ENCODE measurements around the gene MZT1. TPM values are rescaled to one million over a fixed set of nuclear protein-coding genes. Genes with fewer than 3 reads are reported as not detected.

MZT1 gene
- total RNA-seq, 1 donor, result 23.4 TPM

GRCh38 chr13:72716776-72717175 is 10.7 kb downstream of the MZT1 start:
- no peak for DNase-seq (ENCODE audit: low read depth)
- TF ChIP-seq CTCF (IDR thresholded peaks at IDR 0.05; ENCODE audit: insufficient read depth, low read length), result no peak
- H3K4me3 ChIP-seq (ENCODE audit: low read depth, low read length), result no peak overlapping the region

- no peak for DNase-seq (ENCODE audit: low read depth)
- no peak for TF ChIP-seq CTCF (IDR thresholded peaks at IDR 0.05; ENCODE audit: insufficient read depth, low read length)
- H3K4me3 ChIP-seq (ENCODE audit: low read depth, low read length), result no peak overlapping the region
Measured at GRCh38 chr13:72700509-72700908, 26.9 kb downstream of the MZT1 start.

- peak; percentile 6 for DNase-seq (ENCODE audit: low read depth)
- no peak for TF ChIP-seq CTCF (IDR thresholded peaks at IDR 0.05; ENCODE audit: insufficient read depth, low read length)
- H3K4me3 ChIP-seq (ENCODE audit: low read depth, low read length), result no peak overlapping the region
Measured at GRCh38 chr13:72698164-72698563, 29.3 kb downstream of the MZT1 start.

- peak; percentile 42 for TF ChIP-seq CTCF (IDR thresholded peaks at IDR 0.05; ENCODE audit: insufficient read depth, low read length)
Measured at GRCh38 chr13:72696579-72696978, 30.9 kb downstream of the MZT1 start.

GRCh38 chr13:72694314-72694713 is 33.1 kb downstream of the MZT1 start:
- no peak for DNase-seq (ENCODE audit: low read depth)
- no peak overlapping the region for H3K4me3 ChIP-seq (ENCODE audit: low read depth, low read length)
- no peak for TF ChIP-seq CTCF (IDR thresholded peaks at IDR 0.05; ENCODE audit: insufficient read depth, low read length)

More at GRCh38 chr13:72696579-72696978, 30.9 kb downstream of the MZT1 start:
- H3K4me3 ChIP-seq (ENCODE audit: low read depth, low read length), result no peak overlapping the region
- DNase-seq (ENCODE audit: low read depth), result peak; percentile 41

- no peak overlapping the region for H3K4me3 ChIP-seq (ENCODE audit: low read depth, low read length)
- no peak for DNase-seq (ENCODE audit: low read depth)
- no peak for TF ChIP-seq CTCF (IDR thresholded peaks at IDR 0.05; ENCODE audit: insufficient read depth, low read length)
Measured at GRCh38 chr13:72693832-72694231, 33.6 kb downstream of the MZT1 start.

GRCh38 chr13:72692884-72693514 is 34.4 kb downstream of the MZT1 start:
- DNase-seq (ENCODE audit: low read depth), result no peak
- H3K4me3 ChIP-seq (ENCODE audit: low read depth, low read length), result no peak overlapping the region
- no peak for TF ChIP-seq CTCF (IDR thresholded peaks at IDR 0.05; ENCODE audit: insufficient read depth, low read length)
